GM13977 (cell line): Measurements from ENCODE around the gene ANKRD33B.

Experiments
- DNase-seq: peaks from one replicate; pipeline ENCODE4 v3.0.0; 2012; ENCODE audit warnings: low spot score
- in situ Hi-C: fragments of 300-500 bp; cut with MboI; formaldehyde crosslinking; loops from one replicate; pipeline ENCODE4 v1.12.0; 2022; ENCODE audit warnings: low sequenced_read_pairs, low pct_unique_long_range_greater_than_20kb, mixed read lengths, inconsistent platforms; ENCODE audit not compliant: unreplicated experiment
- TF ChIP-seq, protein P1 (sequence below): IDR thresholded peaks from 2 replicates; pipeline ENCODE4 v1.5.1; 2012; ENCODE audit warnings: mild to moderate bottlenecking, control low read depth; ENCODE audit not compliant: insufficient read depth; ENCODE audit errors: extremely low read depth, missing control alignments

Gene ANKRD33B

DNA sequence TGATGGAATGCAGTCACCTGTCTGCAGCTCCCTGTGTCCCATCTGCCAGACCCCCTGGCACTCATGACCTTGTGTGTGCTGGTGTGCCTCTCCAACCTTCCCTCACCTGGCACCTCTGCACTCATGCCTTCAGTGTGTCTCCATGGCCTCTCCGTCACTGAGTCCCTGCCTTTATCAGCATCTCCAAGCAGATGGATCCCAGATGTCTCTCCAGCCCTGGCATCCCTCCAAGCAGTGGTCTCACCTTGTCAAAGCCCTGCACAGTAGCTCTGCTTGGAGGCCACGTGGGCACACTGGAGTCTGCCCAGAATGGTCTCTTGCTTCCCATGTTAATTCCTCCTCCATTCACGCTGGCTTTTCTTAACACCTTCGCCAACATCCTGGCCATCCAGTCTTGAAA, 112.4 kb downstream of the ANKRD33B start:
- TF ChIP-seq, protein P1, sequence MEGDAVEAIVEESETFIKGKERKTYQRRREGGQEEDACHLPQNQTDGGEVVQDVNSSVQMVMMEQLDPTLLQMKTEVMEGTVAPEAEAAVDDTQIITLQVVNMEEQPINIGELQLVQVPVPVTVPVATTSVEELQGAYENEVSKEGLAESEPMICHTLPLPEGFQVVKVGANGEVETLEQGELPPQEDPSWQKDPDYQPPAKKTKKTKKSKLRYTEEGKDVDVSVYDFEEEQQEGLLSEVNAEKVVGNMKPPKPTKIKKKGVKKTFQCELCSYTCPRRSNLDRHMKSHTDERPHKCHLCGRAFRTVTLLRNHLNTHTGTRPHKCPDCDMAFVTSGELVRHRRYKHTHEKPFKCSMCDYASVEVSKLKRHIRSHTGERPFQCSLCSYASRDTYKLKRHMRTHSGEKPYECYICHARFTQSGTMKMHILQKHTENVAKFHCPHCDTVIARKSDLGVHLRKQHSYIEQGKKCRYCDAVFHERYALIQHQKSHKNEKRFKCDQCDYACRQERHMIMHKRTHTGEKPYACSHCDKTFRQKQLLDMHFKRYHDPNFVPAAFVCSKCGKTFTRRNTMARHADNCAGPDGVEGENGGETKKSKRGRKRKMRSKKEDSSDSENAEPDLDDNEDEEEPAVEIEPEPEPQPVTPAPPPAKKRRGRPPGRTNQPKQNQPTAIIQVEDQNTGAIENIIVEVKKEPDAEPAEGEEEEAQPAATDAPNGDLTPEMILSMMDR, result no peak
- in situ Hi-C loops, result no loop called here
- DNase-seq, result no peak

DNA sequence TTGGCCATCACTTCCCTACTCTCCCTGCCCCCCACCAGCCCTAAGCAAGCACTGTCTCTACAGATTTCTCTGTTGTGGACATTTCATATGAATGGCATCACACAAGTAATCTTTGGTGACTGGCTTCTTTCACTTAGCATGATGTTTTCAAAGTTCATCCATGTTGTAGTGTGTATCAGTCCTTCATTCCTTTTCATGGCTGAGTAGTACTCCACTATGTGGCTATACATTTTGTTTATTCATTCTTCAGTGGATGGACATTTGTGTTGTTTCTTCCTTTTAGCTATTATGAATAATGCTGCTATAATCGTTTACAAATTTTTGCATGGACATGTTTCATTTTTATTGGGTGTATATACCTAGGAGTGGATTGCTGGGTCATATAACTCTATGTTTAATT, 113.1 kb downstream of the ANKRD33B start:
- TF ChIP-seq, protein P1, result no peak
- DNase-seq, result no peak
- in situ Hi-C loops, result no loop called here

DNA sequence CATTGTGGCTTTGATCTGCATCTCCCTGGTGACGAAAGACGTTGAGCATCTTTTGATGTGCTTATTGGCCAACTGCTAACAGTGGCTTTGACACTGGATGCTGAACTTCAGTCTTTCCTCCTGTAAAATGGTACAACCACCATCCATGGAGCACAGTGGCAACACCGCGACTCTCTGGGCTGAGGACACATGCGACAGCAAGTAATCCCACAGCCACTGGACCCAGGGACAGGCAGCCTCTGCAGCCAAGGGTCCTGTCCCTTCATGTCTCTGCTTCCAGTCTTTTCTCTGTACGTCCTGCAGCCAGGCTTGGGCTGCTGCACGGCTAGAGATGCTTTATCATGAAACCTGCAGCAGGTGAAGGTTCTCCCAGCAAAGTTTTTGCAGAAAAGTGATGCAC, 113.7 kb downstream of the ANKRD33B start:
- in situ Hi-C loops, result no loop called here
- TF ChIP-seq, protein P1, result no peak
- no peak for DNase-seq

DNA sequence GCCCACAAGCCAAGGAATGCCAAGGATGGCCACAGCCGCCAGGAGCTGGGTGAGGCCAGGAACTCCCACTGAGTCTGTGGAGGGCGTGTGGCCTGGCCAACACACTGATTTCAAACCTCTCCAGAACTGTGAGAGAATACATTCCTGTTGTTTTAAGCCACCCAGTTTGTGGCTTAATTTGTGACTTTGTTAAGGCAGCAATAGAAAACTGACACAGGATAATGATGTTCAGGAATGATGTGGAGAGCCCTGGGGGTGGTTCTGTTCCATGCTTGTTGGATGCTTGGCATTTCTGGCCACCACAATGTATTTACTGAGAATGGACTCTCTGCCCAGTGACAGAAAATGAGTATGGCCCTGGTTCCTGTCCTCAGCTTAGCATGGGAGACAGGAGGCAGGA, 114.4 kb downstream of the ANKRD33B start:
- in situ Hi-C loops, result no loop called here
- TF ChIP-seq, protein P1, result no peak
- no peak for DNase-seq

DNA sequence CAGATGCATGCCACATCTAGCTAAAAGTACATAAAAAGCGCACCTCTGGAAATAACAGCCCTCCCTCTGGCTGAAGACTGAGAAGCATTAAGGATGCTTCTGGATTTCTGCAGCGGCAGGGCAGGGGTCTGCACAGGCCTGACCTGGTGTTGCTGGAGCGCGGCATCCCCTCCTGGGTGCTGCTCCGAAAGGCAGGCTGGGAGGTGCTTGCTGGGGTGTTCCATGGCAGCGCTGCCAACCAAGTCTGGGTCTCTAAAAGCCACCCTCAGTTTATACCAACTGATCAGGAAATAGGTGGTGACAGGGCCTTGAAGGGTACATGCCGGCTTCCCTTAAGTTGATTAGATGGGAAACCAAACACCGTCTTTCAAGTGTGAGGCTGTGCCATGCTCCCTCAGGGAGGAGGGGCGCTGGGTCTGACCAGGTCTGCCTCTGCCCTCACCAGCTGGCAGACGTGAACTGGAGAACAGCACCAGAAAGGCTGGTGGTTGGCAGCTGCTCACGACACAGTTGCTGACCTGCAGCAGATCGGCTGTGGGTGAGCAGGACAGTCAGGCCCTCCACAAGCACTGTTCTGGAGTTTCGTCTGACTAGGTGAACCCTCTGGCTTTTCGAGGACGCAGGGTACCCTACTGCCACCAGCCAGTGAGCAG, 115.6 kb downstream of the ANKRD33B start:
- TF ChIP-seq, protein P1, result no peak
- no peak for DNase-seq
- in situ Hi-C loops, result no loop called here

DNA sequence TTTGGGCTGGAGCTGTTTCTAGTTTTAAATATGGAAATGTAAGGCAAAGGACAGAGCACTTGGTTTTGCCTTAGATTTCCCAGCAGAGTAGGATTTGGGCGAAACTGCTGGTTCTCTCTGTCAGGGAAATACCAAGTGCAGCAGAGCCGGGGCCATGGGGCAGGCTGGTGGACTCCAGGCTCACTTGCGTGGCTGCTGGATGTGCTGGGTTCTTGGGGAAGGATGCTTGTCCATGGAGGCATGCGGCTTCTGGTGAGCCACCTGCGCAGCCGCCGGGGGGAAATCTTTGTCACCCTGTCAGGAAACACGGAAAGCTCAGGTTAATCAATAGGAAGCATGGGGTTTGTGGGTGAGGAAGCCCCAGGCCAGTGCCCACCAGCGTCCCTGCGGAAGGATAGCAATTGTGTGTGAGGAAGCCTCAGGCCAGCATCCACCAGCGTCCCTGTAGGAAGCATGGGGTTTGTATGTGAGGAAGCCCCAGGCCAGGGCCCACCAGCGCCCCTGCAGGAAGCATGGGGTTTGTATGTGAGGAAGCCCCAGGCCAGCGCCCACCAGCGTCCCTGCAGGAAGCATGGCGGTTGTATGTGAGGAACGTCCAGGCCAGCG, 117.1 kb downstream of the ANKRD33B start:
- DNase-seq, result no peak
- in situ Hi-C loops, result no loop called here
- TF ChIP-seq, protein P1, result no peak
